ENCODE data around the gene FLT3LG. TPM values are rescaled to one million over a fixed set of nuclear protein-coding genes. Genes with fewer than 3 reads are reported as not detected.

Gene FLT3LG
- total and polyA plus RNA-seq, 3 experiments from 2014 or later, result 63.9 to 148 (median 71.5) TPM

- H3K36me3 ChIP-seq (ENCODE audit: insufficient read depth, low read length), result peaks cover 15% of the 10 kb centered on the region
- Mint-ChIP-seq H3K27ac (peak overlapping the region in 2 of 8 donors; percentile 22 to 35), H3K4me1 (peaks cover 6 to 16% (median 7%) of the 10 kb centered on the region in 3 donors), H3K4me3 (no peak overlapping the region), H3K36me3 (peaks cover 2 to 26% (median 5%) of the 10 kb centered on the region in 3 donors), H3K27me3 (peaks cover 0 to under 1% of the 10 kb centered on the region in 2 donors), H3K9me3 (peaks cover 0 to under 1% (median 0%) of the 10 kb centered on the region in 5 donors)
- no peak overlapping the region for H3K4me3 ChIP-seq (ENCODE audit: low read length)
- ChIA-PET POLR2A (no interaction called here), CTCF (no interaction called here)
- no peaks in the 10 kb centered on the region for H3K9me3 ChIP-seq (ENCODE audit: low read length)
- DNase-seq, result no peak
- H3K27ac ChIP-seq (ENCODE audit: low read depth, low read length), result no peak overlapping the region
- H3K27me3 ChIP-seq (ENCODE audit: insufficient read depth, low read length, poor library complexity, severe bottlenecking), result no peaks in the 10 kb centered on the region
- peaks cover 21% of the 10 kb centered on the region for H3K4me1 ChIP-seq (ENCODE audit: insufficient read depth, low read length)
These were observed 9.9 kb upstream of the FLT3LG start for GRCh38 chr19:49463960-49464740.

DNA sequence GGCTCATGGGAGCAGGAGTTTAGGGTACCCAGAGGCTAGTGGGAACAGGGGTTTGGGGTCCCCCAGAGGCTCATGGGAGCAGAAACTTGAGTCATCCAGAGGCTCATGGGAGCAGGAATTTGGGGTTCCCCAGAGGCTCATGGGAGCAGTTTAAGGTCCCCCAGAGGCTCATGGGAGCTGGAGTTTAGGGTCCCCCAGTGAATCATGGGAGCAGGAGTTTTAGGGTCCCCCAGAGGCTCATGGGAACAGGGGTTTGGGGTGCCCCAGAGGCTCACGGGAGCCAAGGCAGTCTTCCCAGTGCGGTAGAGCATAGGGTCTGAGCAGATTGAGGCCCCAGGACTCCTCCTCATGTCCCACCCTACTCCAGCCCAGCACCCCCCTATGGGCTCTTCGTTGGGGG is 8.6 kb upstream of the FLT3LG start:
- peaks cover 0 to 2% of the 10 kb centered on the region in 2 donors for H3K27me3 Mint-ChIP-seq
- H3K4me1 Mint-ChIP-seq, result peaks cover 15 to 26% (median 15%) of the 10 kb centered on the region in 3 donors
- CTCF ChIA-PET, result interaction anchor here (1.0 to 1.4 kb wide), 3 partner anchors 9 to 73 kb away, joined by 3 to 5 read pairs (median 4); no protein-coding TSS in a partner anchor
- Histone ChIP-seq H3K27ac (ENCODE audit: low read depth, low read length) (no peak overlapping the region), H3K4me1 (ENCODE audit: insufficient read depth, low read length) (peaks cover 33% of the 10 kb centered on the region), H3K36me3 (ENCODE audit: insufficient read depth, low read length) (peaks cover 4% of the 10 kb centered on the region), H3K9me3 (ENCODE audit: low read length) (no peaks in the 10 kb centered on the region), H3K27me3 (ENCODE audit: insufficient read depth, low read length, poor library complexity, severe bottlenecking) (no peaks in the 10 kb centered on the region), H3K4me3 (ENCODE audit: low read length) (no peak overlapping the region)
- H3K4me3 Mint-ChIP-seq, result no peak overlapping the region
- DNase-seq, result no peak
- POLR2A ChIA-PET, result no interaction called here
- peak overlapping the region in 6 of 8 donors; percentile 11 to 77 (median 34) for H3K27ac Mint-ChIP-seq
- H3K9me3 Mint-ChIP-seq, result peaks cover 0 to 2% (median 0%) of the 10 kb centered on the region in 5 donors
- H3K36me3 Mint-ChIP-seq, result peaks cover 2 to 17% (median 5%) of the 10 kb centered on the region in 3 donors

DNA sequence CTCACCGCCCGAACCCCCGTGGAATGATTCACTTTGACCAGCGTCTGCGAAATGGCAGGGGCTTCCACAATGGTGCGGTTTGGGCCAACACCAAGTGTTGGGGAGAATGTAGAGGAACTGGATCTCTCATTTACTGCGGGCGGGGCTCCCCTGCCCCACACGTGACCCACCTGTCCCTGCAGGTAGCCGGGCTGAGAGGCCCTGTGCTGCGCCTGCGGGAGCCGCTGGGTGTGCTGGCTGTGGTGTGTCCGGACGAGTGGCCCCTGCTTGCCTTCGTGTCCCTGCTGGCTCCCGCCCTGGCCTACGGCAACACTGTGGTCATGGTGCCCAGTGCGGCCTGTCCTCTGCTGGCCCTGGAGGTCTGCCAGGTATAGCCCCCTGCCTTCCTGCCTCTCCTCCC is 5.8 kb upstream of the FLT3LG start:
- POLR2A ChIA-PET, result interaction anchor here (1.5 to 3.7 kb wide), 2 partner anchors 16 to 28 kb away, joined by 5 to 62 read pairs; partner anchors contain the start of genes ALDH16A1 and PIH1D1
- Histone ChIP-seq H3K27ac (ENCODE audit: low read depth, low read length) (peak overlapping the region; percentile 89), H3K4me1 (ENCODE audit: insufficient read depth, low read length) (peaks cover 58% of the 10 kb centered on the region), H3K36me3 (ENCODE audit: insufficient read depth, low read length) (no peaks in the 10 kb centered on the region), H3K9me3 (ENCODE audit: low read length) (no peaks in the 10 kb centered on the region), H3K27me3 (ENCODE audit: insufficient read depth, low read length, poor library complexity, severe bottlenecking) (no peaks in the 10 kb centered on the region), H3K4me3 (ENCODE audit: low read length) (peak overlapping the region; percentile 34)
- peaks cover 33 to 49% (median 35%) of the 10 kb centered on the region in 3 donors for H3K4me1 Mint-ChIP-seq
- H3K36me3 Mint-ChIP-seq, result peaks cover 2 to 15% (median 5%) of the 10 kb centered on the region in 3 donors
- CTCF ChIA-PET, result interaction anchor here (1.3 to 3.2 kb wide), 2 partner anchors 10 to 77 kb away, joined by 5 to 35 read pairs; no protein-coding TSS in a partner anchor
- peaks cover 0 to 2% (median 0%) of the 10 kb centered on the region in 5 donors for H3K9me3 Mint-ChIP-seq
- H3K4me3 Mint-ChIP-seq, result peak overlapping the region in 1 of 7 donors; percentile 92
- no peak for DNase-seq
- peaks cover 0 to 2% of the 10 kb centered on the region in 2 donors for H3K27me3 Mint-ChIP-seq
- H3K27ac Mint-ChIP-seq, result peak overlapping the region in 7 of 8 donors; percentile 94 to 100 (median 98)

- Histone ChIP-seq H3K27me3 (ENCODE audit: insufficient read depth, low read length, poor library complexity, severe bottlenecking) (no peaks in the 10 kb centered on the region), H3K4me1 (ENCODE audit: insufficient read depth, low read length) (peaks cover 65% of the 10 kb centered on the region), H3K27ac (ENCODE audit: low read depth, low read length) (peak overlapping the region; percentile 89), H3K4me3 (ENCODE audit: low read length) (peak overlapping the region; percentile 34), H3K36me3 (ENCODE audit: insufficient read depth, low read length) (no peaks in the 10 kb centered on the region), H3K9me3 (ENCODE audit: low read length) (no peaks in the 10 kb centered on the region)
- Mint-ChIP-seq H3K27ac (peak overlapping the region; percentile 94 to 100 (median 99)), H3K4me1 (peaks cover 36 to 54% (median 41%) of the 10 kb centered on the region in 3 donors), H3K36me3 (peaks cover 2 to 15% (median 5%) of the 10 kb centered on the region in 3 donors), H3K27me3 (peaks cover 0 to 2% of the 10 kb centered on the region in 2 donors), H3K4me3 (peak overlapping the region; percentile 51 to 92 (median 76)), H3K9me3 (peaks cover 0 to 2% (median 0%) of the 10 kb centered on the region in 5 donors)
- ChIA-PET POLR2A (interaction anchor here (0.5 to 3.7 kb wide), 10 partner anchors 10 to 298 kb away, joined by 3 to 62 read pairs (median 5); partner anchors contain the start of genes ALDH16A1, AP2A1 and PIH1D1), CTCF (interaction anchor here (0.6 to 3.2 kb wide), 10 partner anchors 10 to 242 kb away, joined by 3 to 51 read pairs (median 6); partner anchors contain the start of genes ALDH16A1, PIH1D1 and PRMT1)
- peak; percentile 75 to 98 (median 97) for DNase-seq
These were observed 5.1 kb upstream of the FLT3LG start for GRCh38 chr19:49468746-49469447.

GRCh38 chr19:49469828-49470614 is 4.0 kb upstream of the FLT3LG start:
- peak overlapping the region; percentile 90 to 100 (median 99) for H3K27ac Mint-ChIP-seq
- peaks cover 0 to 2% of the 10 kb centered on the region in 2 donors for H3K27me3 Mint-ChIP-seq
- H3K4me1 Mint-ChIP-seq, result peaks cover 38 to 58% (median 41%) of the 10 kb centered on the region in 3 donors
- Histone ChIP-seq H3K27ac (ENCODE audit: low read depth, low read length) (peak overlapping the region; percentile 89), H3K36me3 (ENCODE audit: insufficient read depth, low read length) (no peaks in the 10 kb centered on the region), H3K27me3 (ENCODE audit: insufficient read depth, low read length, poor library complexity, severe bottlenecking) (no peaks in the 10 kb centered on the region), H3K4me3 (ENCODE audit: low read length) (peak overlapping the region; percentile 40), H3K9me3 (ENCODE audit: low read length) (no peaks in the 10 kb centered on the region), H3K4me1 (ENCODE audit: insufficient read depth, low read length) (peaks cover 66% of the 10 kb centered on the region)
- CTCF ChIA-PET, result interaction anchor here (0.6 to 3.2 kb wide), 27 partner anchors 9 to 477 kb away, joined by 3 to 51 read pairs (median 4); partner anchors contain the start of genes ALDH16A1, GYS1, PIH1D1 and PRMT1
- H3K36me3 Mint-ChIP-seq, result peaks cover 2 to 9% (median 5%) of the 10 kb centered on the region in 3 donors
- POLR2A ChIA-PET, result interaction anchor here (0.5 to 3.7 kb wide), 16 partner anchors 9 to 452 kb away, joined by 3 to 62 read pairs (median 4); partner anchors contain the start of genes ALDH16A1, PIH1D1 and RPL13A
- DNase-seq, result peak; percentile 73 to 90 (median 88)
- peak overlapping the region; percentile 48 to 80 (median 66) for H3K4me3 Mint-ChIP-seq
- H3K9me3 Mint-ChIP-seq, result peaks cover 0 to 2% (median 0%) of the 10 kb centered on the region in 5 donors

DNA sequence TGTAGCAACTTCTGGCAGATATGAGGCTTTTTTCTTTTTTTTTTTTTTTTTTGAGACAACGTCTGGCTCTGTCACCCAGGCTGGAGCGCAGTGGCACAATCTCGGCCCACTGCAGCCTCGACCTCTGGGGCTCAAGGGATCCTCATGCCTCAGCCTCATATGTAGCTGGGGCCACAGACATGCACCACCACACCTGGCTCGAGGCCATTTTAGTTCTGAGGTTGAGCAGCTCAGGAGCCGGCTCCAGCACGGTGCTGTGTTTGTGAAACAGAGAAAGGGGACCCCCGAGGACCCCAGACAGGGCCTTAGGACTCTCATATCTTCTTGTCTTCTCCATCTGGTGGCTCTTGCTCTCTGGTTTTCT is 3.4 kb upstream of the FLT3LG start:
- H3K4me1 Mint-ChIP-seq, result peaks cover 41 to 64% (median 41%) of the 10 kb centered on the region in 3 donors
- peak overlapping the region; percentile 89 for H3K27ac ChIP-seq (ENCODE audit: low read depth, low read length)
- H3K4me1 ChIP-seq (ENCODE audit: insufficient read depth, low read length), result peaks cover 66% of the 10 kb centered on the region
- DNase-seq, result no peak
- no peaks in the 10 kb centered on the region for H3K36me3 ChIP-seq (ENCODE audit: insufficient read depth, low read length)
- ChIA-PET CTCF (interaction anchor here (0.7 to 3.2 kb wide), 23 partner anchors 12 to 477 kb away, joined by 3 to 51 read pairs (median 4); partner anchors contain the start of genes ALDH16A1, GYS1, PIH1D1 and RUVBL2), POLR2A (interaction anchor here (0.5 to 3.7 kb wide), 15 partner anchors 9 to 453 kb away, joined by 3 to 62 read pairs (median 4); partner anchors contain the start of genes ALDH16A1, PIH1D1 and RPL13A)
- H3K9me3 Mint-ChIP-seq, result peaks cover 0 to 2% (median 0%) of the 10 kb centered on the region in 5 donors
- H3K27me3 ChIP-seq (ENCODE audit: insufficient read depth, low read length, poor library complexity, severe bottlenecking), result no peaks in the 10 kb centered on the region
- H3K27me3 Mint-ChIP-seq, result peaks cover 0 to 2% of the 10 kb centered on the region in 2 donors
- no peaks in the 10 kb centered on the region for H3K9me3 ChIP-seq (ENCODE audit: low read length)
- H3K4me3 Mint-ChIP-seq, result peak overlapping the region; percentile 48 to 80 (median 66)
- peaks cover 2 to 9% (median 5%) of the 10 kb centered on the region in 3 donors for H3K36me3 Mint-ChIP-seq
- H3K4me3 ChIP-seq (ENCODE audit: low read length), result peak overlapping the region; percentile 40
- H3K27ac Mint-ChIP-seq, result peak overlapping the region; percentile 90 to 100 (median 99)

All from CD8-positive, alpha-beta memory T cell (primary cell).